Urinary bladder (tissue), 4 donors: ENCODE measurements around the gene PFKL. TPM values are rescaled to one million over a fixed set of nuclear protein-coding genes. Genes with fewer than 3 reads are reported as not detected.

ENCODE experiments used
- DNase-seq: peaks from one replicate; pipeline ENCODE4 v3.0.0-alpha.2; 2015; ENCODE audit errors: extremely low spot score
- H3K27ac ChIP-seq: one replicate; pipeline ENCODE4 v1.5.1; 2013; ENCODE audit warnings: low read depth, mild to moderate bottlenecking, moderate library complexity
- H3K36me3 ChIP-seq: one replicate; pipeline ENCODE4 v1.6.1; 2013; ENCODE audit warnings: mild to moderate bottlenecking, moderate library complexity; ENCODE audit not compliant: insufficient read depth
- H3K4me1 ChIP-seq: one replicate; pipeline ENCODE4 v1.6.1; 2013; ENCODE audit warnings: mild to moderate bottlenecking, moderate library complexity; ENCODE audit not compliant: insufficient read depth
- H3K4me3 ChIP-seq: one replicate; pipeline ENCODE4 v1.5.1; 2013; ENCODE audit warnings: low read depth, low read length
- WGBS: extraction: QIAGEN DNeasy Blood & Tissue Kit; methylation state at CpG from one replicate; pipeline ENCODE4 v1.1.7; 2013; 5-methylcytosine and 5-hydroxymethylcytosine counted together
- polyA plus RNA-seq: library from polyadenylated mRNA; stranded (reverse); fragments of 200-250 nt; gene quantifications from one replicate; pipeline ENCODE4 v1.2.3, GENCODE V29; 2013
- total RNA-seq: library from RNA; depleted of rRNA; stranded (reverse); fragments of >200 nt; gene quantifications from one replicate; pipeline ENCODE4 v1.2.3, GENCODE V29; 2014
- donor health status: healthy with polysubstance abuse.
- donor health status: healthy.

Gene PFKL
- total and polyA plus RNA-seq, 2 donors, result 74.8 to 116 TPM

GRCh38 chr21:44317871-44318270, 18.0 kb downstream of the PFKL start:
- H3K27ac ChIP-seq, result no peak overlapping the region
- WGBS, result 94% methylated on average over 22 of the region's 22 CpGs
- peaks cover 15% of the 10 kb centered on the region for H3K36me3 ChIP-seq
- H3K4me3 ChIP-seq, result no peak overlapping the region
- DNase-seq, result no peak
- no peaks in the 10 kb centered on the region for H3K4me1 ChIP-seq

GRCh38 chr21:44318489-44319285, 18.8 kb downstream of the PFKL start:
- Histone ChIP-seq H3K4me1 (no peaks in the 10 kb centered on the region), H3K27ac (no peak overlapping the region), H3K4me3 (no peak overlapping the region), H3K36me3 (peaks cover 11% of the 10 kb centered on the region)
- 93% methylated on average over 25 of the region's 25 CpGs for WGBS
- no peak for DNase-seq

DNA sequence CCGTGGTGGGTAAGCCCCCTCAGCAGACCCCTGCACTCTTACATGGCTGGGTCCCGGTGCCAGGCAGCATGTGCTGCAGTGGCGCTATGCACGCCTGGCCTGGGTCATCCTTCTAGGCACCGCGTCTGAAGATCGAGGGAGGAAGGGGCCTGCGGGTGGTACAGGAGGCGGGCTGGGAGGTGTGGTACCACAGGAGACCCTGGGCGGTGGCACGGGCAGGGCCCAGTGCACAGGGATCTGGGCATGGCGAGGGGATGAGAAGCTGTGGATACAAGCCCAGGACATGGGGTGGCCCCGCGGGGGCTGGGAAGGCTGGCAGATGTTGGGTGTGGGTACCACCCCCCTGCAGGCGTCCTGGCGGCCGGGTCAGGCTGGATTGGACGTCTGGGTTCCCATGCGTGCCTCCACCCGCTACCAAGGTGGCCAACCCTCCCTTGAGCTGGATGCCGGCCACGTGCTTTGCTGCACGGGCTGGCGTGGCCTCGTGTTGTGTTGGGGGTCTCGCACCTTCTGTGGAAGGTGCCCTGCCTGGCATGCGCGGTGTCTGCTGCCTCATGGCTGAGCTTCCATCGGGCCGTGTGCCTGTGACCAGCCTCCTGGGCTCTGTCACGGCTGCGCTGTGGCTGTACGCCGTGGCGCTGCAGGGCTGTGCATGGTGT, 19.7 kb downstream of the PFKL start:
- Histone ChIP-seq H3K36me3 (peaks cover 11% of the 10 kb centered on the region), H3K4me1 (no peaks in the 10 kb centered on the region), H3K27ac (no peak overlapping the region), H3K4me3 (no peak overlapping the region)
- WGBS, result 93% methylated on average over 35 of the region's 35 CpGs
- no peak for DNase-seq

- peaks cover 17% of the 10 kb centered on the region for H3K36me3 ChIP-seq
- H3K27ac ChIP-seq, result no peak overlapping the region
- WGBS, result 93% methylated on average over 13 of the region's 13 CpGs
- no peaks in the 10 kb centered on the region for H3K4me1 ChIP-seq
- no peak overlapping the region for H3K4me3 ChIP-seq
- DNase-seq, result no peak
These were observed 21.0 kb downstream of the PFKL start for GRCh38 chr21:44320847-44321246.

DNA sequence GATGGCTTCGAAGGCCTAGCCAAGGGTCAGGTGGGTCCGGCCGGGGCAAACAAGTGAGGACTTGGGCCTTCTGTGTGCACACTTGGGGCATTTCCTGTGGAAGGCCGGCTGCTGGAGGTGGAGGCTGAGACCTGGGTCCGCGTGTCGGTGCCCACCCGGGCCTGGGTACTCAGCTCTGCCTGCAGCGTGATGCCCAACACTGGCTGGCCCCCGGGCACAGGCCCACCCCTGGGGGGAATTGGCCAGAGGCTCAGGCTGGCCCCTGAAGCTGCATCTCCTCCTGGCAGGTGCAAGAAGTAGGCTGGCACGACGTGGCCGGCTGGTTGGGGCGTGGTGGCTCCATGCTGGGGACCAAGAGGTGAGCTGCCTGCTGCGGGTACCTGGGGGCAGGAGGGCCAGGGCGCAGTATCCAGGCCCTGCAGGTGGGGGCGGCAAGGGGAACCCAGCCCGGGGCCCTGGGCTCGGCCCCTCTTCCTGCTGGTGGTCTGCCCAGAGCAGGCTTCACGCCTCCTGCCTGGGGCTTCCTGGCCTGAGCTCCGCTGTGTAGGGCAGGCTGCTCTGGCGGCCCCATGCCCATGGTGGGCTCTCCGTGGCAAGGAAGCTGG, 22.1 kb downstream of the PFKL start:
- Histone ChIP-seq H3K36me3 (peaks cover 17% of the 10 kb centered on the region), H3K27ac (no peak overlapping the region), H3K4me3 (no peak overlapping the region), H3K4me1 (no peaks in the 10 kb centered on the region)
- WGBS, result 93% methylated on average over 23 of the region's 23 CpGs
- no peak for DNase-seq

DNA sequence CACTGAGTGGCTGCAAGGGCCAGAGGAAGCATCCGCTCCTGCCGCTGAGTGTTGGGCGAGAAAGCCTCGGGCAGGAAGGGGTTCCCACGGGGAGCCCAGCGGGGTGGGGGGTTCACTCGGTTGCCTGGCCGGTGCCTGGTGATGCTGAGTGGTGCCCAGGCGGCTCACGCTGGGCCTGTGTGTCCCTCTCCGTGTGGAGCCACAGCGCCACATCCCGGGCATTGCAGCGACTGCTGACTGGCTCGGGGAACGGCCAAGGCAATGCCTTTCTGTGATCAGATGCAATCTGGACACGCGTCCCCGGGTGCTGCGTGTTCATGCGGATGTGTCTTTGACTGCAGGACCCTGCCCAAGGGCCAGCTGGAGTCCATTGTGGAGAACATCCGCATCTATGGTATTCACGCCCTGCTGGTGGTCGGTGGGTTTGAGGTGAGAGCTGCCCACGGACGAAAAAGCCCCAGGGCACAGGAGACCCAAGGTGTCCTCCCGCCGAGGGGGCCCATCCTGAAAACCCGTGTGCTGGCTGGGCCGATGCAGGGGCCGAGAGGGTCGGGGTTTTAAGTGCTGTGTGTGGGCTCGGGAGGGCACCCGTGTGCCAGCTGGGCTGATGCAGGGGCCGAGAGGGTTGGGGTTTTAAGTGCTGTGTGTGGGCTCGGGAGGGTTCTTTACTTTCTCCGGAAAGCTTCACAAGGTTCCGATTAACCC, 22.9 kb downstream of the PFKL start:
- H3K4me3 ChIP-seq, result no peak overlapping the region
- no peak for DNase-seq
- no peak overlapping the region for H3K27ac ChIP-seq
- peaks cover 17% of the 10 kb centered on the region for H3K36me3 ChIP-seq
- no peaks in the 10 kb centered on the region for H3K4me1 ChIP-seq
- 92% methylated on average over 38 of the region's 38 CpGs for WGBS

DNA sequence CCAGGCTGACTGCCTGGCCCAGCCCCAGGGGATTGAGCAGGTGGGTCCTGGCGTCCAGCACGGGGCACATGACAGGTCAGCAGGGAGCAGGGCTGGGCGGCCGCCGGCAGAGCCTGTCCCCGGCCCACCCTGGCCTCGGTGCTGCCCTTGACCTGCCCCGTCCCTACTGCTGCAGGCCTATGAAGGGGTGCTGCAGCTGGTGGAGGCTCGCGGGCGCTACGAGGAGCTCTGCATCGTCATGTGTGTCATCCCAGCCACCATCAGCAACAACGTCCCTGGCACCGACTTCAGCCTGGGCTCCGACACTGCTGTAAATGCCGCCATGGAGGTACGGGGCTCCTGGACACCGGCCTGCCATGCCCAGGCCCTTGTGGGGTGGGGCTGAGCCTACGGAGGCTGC, 23.7 kb downstream of the PFKL start:
- 88% methylated on average over 20 of the region's 20 CpGs for WGBS
- no peak for DNase-seq
- Histone ChIP-seq H3K4me1 (no peaks in the 10 kb centered on the region), H3K36me3 (peaks cover 17% of the 10 kb centered on the region), H3K27ac (no peak overlapping the region), H3K4me3 (no peak overlapping the region)

GRCh38 chr21:44324106-44324853, 24.4 kb downstream of the PFKL start:
- DNase-seq, result no peak
- no peak overlapping the region for H3K27ac ChIP-seq
- H3K36me3 ChIP-seq, result peaks cover 14% of the 10 kb centered on the region
- WGBS, result 93% methylated on average over 37 of the region's 37 CpGs
- H3K4me3 ChIP-seq, result no peak overlapping the region
- no peaks in the 10 kb centered on the region for H3K4me1 ChIP-seq

DNA sequence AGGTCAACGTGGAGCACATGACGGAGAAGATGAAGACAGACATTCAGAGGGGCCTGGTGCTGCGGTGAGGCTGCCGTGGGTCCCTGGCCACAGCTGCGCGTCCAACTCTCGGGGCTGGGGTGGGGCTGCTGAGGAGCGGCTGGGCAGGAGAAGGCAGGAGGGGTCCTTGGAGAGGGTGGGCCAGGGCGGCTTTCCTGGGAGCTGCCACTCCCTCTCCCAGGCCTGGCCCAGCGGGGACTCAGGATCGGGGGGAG, 24.9 kb downstream of the PFKL start:
- Histone ChIP-seq H3K4me1 (no peaks in the 10 kb centered on the region), H3K36me3 (peaks cover 14% of the 10 kb centered on the region), H3K27ac (no peak overlapping the region), H3K4me3 (no peak overlapping the region)
- no peak for DNase-seq
- WGBS, result 91% methylated on average over 11 of the region's 11 CpGs

- H3K36me3 ChIP-seq, result peaks cover 14% of the 10 kb centered on the region
- no peak for DNase-seq
- WGBS, result 88% methylated on average over 44 of the region's 44 CpGs
These were observed 25.8 kb downstream of the PFKL start for GRCh38 chr21:44325386-44326271.

GRCh38 chr21:44326272-44326647, 26.4 kb downstream of the PFKL start:
- H3K4me1 ChIP-seq, result no peaks in the 10 kb centered on the region
- H3K27ac ChIP-seq, result no peak overlapping the region
- DNase-seq, result no peak
- 94% methylated on average over 13 of the region's 13 CpGs for WGBS
- no peak overlapping the region for H3K4me3 ChIP-seq
- peaks cover 11% of the 10 kb centered on the region for H3K36me3 ChIP-seq

More at GRCh38 chr21:44325386-44326271, 25.8 kb downstream of the PFKL start:
- Histone ChIP-seq H3K4me1 (no peaks in the 10 kb centered on the region), H3K27ac (no peak overlapping the region), H3K4me3 (no peak overlapping the region)

DNA sequence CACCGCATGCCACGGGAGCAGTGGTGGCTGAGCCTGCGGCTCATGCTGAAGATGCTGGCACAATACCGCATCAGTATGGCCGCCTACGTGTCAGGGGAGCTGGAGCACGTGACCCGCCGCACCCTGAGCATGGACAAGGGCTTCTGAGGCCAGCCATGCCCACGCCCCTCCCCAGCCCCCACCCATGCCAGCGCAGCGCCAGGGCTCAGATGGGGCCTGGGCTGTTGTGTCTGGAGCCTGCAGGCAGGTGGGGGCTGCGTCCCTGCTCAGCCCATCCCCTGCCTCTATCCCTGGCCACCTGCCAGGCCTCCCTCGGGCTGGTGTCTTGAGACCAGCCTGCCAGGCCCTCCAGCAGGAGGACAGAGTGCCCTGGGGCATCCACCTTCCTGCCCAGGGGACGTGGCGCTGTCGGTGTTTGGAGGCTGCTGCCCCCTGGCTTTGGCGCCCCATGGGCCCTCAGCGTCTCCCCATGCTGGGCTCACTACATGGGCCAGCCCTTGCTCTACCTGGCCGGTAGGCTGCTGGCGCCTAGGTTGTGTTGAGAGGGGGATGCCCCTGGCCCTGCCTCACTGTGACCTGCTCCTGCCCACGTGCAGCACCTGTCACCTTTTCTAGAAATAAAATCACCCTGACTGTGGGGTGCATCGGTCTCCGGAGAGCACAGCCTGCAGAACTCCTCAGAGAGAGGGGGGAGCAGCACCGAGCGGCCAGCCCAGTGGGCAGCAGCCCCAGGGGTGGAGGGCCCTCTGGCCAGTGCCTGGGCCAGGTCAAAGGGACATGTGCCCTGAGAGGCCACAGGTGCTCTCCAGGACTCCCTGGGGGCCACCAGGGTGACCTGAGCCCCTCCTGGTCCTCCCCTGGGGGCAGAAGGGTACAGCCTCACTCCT, 27.1 kb downstream of the PFKL start:
- H3K4me1 ChIP-seq, result no peaks in the 10 kb centered on the region
- no peak overlapping the region for H3K4me3 ChIP-seq
- peaks cover 8% of the 10 kb centered on the region for H3K36me3 ChIP-seq
- H3K27ac ChIP-seq, result no peak overlapping the region
- WGBS, result 87% methylated on average over 25 of the region's 26 CpGs
- DNase-seq, result no peak
